Hematopoietic multipotent progenitor cell treated with erythropoietin and hydrocortisone succinate and interleukin-3 and kit ligand, for 15 days (in vitro differentiated cells): ENCODE measurements around the gene SERINC5.
"Not testable (repeated sequence)": the region's sequence is repeated elsewhere in the genome, so short reads cannot be mapped to it uniquely, and the experiment has no call there.

Experiments used
- DNase-seq: peaks from one replicate; pipeline ENCODE4 v3.0.0-alpha.2; 2015; ENCODE audit warnings: low spot score

Gene SERINC5

DNA sequence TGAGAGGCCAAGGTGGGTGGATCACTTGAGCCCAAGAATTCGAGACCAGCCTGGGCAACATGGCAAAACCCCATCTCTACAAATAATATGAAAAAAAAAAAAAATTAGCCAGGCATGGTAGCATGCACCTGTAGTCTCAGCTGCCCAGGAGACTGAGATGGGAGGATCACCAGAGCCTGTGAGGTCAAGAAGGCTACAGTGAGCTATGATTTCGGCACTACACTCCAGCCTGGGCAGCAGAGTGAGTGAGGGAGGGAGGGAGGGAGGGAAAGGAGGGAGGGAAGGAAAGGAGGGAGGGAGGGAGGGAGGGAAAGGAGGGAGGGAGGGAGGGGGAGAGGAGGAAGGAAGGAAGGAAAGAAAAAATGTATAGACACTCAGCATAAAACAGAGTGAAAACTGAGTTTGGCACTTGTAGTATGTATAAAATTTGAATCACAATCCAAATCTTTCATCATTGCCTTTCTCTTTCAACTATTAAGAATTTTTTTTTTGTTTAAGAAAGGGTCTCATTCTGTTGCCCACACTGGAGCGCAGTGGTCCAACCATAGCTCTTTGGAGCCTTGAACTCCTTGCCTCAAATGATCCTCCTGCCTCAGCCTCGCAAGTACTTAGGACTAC, 27.8 kb downstream of the SERINC5 start:
- no peak for DNase-seq

DNA sequence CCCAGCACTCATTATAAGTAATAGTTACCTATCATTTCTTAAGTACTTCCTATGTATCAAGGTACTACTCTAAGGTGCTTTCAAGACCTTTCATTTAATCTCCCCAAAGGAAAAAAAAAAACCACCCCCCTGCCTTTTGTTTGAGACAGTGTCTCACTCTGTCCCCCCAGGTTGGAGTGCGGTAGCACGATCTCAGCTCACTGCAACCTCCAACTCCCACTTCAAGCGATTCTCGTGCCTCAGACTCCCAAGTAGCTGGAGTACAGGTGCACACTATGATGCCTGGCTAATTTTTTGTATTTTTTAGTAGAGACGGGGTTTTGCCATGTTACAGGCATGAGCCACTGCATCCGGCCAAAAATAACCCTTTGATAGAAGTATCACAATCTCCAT, 29.9 kb downstream of the SERINC5 start:
- no peak for DNase-seq

DNA sequence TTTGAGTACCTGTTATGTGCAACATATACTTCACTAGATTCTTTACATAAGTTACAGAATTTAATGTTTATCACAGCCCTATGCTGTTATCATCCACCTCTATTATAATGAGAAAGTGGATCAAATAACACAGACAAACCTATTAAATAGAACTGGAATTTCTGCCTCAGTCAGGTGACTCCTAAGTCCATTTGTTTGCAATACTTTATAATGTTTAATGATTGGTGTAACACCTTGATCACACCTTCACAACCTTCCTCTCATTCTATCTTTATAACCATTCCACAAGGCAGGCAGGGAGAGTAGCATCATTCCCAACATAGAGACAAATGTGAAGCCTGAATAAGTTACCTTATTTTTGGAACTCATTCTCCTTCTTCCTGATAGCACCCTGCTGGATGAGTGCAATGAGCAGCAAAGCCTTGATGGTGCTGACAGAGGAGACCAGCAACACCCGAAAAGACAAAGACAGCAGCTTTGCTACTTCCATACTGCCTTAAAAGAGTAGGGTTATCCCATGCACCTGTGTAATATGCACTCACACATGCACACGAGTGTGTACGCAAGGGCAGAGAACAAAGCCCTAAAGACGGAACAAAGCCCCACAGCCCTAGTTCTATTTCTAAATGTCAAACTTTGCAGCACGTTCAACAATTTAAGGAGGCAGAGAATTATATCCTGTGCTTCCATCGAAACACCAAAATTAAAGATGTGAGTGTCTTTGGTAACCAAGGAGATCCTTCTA, 30.5 kb downstream of the SERINC5 start:
- DNase-seq: no peak

DNA sequence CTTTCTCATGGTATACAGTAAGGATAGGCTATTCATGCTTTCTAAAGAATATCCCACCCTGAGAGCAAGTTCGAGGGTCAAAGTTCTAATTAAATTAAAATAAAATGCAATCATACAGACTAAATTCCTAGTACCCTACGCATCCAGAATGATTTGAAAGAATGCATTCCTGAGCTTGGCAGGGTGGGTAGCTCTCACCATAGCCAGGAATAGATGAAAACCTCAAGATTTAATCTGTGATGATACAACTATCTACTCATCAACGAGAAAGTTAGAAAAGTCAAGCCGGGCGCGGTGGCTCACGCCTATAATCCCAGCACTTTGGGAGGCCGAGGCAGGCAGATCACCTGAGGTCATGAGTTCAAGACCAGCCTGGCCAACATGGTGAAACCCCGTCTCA, 32.3 kb downstream of the SERINC5 start:
- no peak for DNase-seq

DNA sequence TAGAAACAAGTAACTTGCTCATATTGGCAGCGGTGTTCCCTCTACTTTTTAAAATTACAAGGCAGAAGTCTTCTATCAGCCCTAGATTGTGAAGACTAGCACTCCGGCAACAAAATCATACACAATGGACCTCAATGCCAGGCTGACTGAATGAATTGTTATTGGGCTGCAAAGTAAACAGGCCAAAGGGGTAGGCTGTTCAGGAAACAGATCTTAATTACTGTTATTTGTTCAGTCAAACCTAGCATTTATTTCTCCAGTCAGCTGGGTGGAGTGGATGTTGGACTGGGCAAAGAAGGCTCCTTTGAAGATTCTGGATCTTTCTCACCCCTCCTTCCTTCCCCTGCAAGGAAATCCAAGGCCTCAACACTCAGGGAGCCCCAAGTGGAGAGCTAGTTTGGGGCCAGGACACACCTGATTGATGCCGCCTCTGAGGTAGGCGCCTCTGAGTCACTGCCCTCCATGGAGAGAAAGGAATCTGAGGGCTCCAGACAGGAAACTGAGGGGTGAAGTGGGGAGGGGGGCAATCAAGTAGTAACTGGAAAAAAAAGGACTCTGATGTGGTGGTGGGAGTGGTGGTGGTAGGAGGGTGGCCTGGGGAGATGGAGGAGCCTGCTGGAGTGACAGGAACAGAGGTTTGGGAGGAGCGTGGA, 35.5 kb downstream of the SERINC5 start:
- DNase-seq: no peak

- DNase-seq: no peak
Measured at GRCh38 chr5:80219391-80219790, 36.5 kb downstream of the SERINC5 start.

DNA sequence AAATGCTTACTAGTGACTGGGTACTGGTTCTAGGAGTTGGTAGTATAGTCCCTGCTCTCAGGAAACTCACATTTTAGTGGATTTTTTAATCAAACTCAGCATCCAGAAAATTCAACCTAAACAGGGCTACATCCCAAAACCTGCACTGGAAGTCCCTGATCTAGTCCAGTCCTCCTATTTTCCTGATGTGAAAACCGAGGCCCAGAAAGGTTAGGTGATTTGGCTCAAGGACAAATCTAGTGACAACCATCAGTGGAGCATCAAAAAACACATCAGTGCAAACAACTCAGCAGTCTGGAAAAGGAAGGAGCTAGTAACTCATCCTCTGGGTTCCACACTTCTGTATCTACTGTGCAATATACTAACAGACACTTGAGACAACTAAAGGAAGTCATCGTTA, 38.2 kb downstream of the SERINC5 start:
- no peak for DNase-seq

DNA sequence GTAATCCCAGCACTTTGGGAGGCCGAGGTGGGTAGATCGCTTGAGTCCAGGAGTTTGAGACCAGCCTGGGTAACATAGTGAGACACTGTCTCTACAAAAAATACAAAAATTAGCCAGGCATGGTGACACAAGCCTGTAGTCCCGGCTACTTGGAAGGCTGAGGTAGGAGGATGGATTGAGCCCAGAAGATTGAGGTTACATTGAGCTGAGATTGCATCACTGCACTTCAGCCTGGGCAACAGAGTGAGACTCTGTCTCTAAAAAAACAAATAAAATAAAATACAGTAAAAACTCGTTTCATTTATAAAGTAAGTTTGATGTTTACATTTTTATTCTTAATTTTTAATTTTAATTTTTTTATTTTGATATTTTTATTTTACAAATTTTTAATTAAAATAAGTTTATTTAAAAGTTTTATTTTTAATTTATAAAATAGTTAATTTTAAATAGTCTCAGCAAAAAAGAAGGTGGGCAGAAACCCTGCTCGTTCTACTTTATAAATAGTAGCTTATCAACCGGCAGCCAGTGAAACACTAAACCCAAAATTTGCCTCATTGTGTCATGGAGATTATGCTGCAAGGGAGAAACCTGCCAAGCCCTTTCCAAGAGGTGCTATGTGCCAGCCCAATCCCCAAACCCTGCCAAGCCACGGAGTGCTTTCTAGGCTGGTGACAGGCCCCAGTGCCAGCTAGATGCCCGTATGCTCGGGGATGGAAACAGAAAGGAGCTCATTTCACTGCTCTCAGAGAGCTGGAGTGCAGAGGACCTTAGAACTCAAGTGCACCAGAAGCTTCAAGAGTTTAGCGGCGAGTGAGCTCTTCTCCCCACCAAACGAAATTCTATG, 38.9 kb downstream of the SERINC5 start:
- DNase-seq: peak; percentile 80

GRCh38 chr5:80216096-80216495, 39.8 kb downstream of the SERINC5 start:
- no peak for DNase-seq

GRCh38 chr5:80215523-80215922, 40.3 kb downstream of the SERINC5 start:
- no peak for DNase-seq

GRCh38 chr5:80213466-80213865, 42.4 kb downstream of the SERINC5 start:
- DNase-seq: no peak

GRCh38 chr5:80212171-80212667, 43.6 kb downstream of the SERINC5 start:
- no peak for DNase-seq

DNA sequence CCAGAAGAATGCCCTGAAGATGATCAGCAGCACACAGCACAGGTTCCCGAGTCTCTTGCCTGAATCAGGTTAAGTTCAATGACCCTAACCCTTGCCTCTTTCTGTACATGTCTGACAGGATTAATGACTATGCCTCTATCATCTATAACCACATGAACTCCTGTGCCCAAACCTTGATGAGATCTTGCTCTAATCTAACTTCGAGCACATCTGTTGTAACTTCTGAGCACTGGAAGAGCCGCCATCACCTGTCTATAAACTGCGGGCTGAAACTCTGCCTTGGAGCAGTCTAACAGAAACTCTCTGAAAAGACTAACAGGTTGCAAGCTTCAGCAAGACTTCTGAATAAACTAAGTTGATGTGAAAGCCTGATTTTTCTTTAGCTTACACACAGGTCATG, 44.5 kb downstream of the SERINC5 start:
- DNase-seq: no peak

DNA sequence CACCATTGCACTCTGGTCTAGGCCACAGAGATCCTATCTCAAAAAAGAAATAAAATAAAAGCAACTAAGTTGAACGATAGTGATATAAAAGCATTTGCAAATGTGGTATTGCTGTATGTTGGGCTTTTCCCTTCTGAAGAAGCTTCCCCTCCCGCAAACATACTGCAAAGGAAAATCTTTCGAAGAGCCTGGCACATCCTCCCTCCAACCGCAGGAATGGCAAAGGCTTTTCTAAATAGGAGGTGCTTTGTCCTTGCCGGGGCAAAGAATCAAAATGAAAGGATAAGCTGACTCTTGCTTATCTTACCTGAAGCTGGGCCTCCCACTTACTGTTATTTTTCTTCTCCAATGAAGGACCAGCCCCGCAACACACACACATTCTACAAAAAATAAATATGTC, 45.8 kb downstream of the SERINC5 start:
- DNase-seq: no peak

GRCh38 chr5:80208381-80208780, 47.5 kb downstream of the SERINC5 start:
- no peak for DNase-seq

DNA sequence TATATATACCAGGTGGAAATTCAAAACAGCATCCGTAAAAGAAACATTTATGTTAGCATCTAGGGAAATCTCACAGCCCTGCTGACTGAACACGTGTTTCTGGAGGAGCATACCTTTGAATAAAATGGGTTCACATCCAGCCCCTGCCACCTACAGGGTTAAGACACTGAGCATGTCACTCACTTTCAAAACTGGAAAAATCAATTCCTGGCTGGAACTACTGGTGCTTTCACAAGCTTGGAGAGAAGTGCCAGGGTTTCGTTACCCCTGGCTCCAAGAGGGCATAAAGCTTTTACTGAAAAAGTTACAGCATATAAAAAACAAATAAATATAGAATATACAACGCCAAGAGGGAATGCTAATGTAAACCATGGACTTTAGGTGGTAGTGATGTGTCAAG, 48.0 kb downstream of the SERINC5 start:
- no peak for DNase-seq

DNA sequence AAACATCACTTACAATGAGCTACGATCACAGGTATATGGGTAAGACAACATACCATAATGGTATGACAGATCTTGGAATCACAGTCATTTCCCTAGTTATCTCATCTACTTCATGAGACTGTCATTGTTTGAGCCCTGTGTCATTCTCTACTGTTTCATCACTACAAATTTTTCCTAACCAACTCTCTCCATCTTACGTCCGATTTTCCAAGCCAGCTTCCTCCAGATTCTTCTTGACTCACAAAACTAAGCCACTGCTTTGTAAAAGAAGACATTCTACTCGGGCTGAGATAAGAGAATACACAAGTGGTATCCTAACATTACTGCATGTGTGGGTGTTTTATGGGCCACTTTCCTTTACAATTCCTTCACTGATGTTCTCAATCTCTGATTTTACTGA, 49.6 kb downstream of the SERINC5 start:
- DNase-seq: no peak

- peak; percentile 49 for DNase-seq
Measured at GRCh38 chr5:80205846-80206245, 50.0 kb downstream of the SERINC5 start.

DNA sequence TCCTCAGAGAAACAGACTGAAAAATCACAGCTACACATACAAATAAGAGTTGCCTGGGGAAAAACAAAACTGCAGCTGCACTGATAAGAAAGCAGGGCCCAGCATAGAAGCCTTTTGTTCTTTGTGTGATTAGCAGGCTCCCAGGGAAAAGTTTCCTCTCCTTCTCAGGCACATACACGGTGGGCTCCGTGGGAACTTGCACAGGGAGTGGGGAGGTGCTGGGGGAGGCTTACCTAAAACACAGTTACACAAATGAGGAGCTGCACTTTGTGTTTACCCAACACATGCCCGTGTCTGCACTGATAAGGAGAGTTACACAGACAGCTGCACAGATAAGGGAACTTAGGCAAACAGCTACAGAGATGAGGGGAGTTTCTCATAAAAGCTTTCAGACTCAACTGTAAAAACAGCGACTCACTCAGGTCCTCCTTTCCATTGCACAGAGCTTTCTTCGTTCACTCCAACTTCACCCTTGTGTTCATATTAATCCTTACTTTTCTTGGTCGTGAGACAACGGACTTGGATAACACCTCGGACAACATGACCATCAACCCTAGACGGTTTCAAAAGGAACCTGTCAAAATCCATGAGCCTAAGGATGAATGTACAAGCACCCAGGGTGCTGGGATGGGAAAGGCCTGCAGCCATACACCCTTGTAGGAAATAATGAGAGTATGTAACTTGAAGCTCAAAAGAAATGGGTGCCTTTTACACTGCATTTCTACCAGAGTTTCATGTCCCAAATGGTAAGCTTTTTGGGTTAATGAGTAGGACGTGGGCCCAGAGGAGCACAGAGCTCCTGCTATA, 50.8 kb downstream of the SERINC5 start:
- peak; percentile 78 for DNase-seq

DNA sequence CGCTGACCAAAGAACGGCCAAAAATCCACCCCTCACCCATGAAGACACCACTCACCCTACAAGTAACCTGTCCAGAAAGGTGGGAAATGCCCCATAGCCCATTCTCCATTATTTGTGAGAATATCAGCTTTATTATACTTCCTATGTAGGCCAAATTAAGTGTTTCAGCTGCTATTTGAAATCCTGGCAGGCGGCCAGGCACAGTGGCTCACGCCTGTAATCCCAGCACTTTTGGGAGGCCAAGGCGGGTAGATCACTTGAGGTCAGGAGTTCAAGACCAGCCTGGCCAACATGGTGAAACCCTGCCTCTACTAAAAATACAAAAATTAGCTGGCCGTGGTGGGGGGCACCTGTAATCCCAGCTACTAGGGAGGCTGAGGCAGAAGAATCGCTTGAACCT, 54.1 kb downstream of the SERINC5 start:
- DNase-seq: not testable (repeated sequence)

- DNase-seq: no peak
Measured at GRCh38 chr5:80198920-80199319, 56.9 kb downstream of the SERINC5 start.
